GM21717 (cell line): ENCODE data around the gene GAS1.

Source experiments
- ATAC-seq: cut with Tn5 transposase; IDR thresholded peaks from one replicate; pipeline ENCODE4 v1.9.1; 2021; ENCODE audit warnings: mild to moderate bottlenecking, moderate library complexity; ENCODE audit not compliant: unreplicated experiment

The GAS1 gene

DNA sequence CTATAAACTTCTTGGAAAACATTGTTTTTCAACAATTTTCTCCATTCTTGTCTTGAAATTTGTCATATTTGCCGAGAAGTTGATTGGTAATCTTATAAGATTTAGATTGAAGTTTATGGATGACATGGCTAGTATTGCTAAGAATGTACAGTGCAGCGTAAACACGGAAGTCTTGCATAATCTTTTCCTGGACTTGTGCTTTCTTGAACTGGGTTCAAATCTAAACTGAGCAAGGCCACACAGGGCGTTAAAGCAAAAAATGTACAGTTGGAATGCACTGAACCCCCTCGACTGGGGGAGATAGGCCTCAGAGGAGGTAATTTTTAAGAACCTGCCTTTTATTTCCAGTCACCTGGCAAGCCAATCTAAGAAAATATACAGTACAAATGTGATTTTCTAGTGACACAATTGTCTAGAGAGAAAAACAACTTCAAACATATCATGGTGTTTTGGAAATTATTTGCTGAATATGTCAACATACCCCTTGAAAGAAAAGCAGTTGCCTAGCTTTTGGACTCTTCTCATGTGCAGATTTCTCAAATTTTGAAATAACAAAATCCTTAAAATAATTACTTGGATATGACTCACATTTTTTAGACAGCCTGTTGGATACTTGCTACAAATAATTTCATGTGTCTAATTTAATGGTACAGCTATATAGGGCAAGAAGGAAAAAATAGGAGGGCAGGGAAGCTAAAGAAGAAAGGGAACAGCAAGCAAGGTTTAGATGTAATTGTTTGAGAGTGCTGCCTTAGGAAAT lies 18.5 kb upstream of the GAS1 start:
- ATAC-seq, result no peak

DNA sequence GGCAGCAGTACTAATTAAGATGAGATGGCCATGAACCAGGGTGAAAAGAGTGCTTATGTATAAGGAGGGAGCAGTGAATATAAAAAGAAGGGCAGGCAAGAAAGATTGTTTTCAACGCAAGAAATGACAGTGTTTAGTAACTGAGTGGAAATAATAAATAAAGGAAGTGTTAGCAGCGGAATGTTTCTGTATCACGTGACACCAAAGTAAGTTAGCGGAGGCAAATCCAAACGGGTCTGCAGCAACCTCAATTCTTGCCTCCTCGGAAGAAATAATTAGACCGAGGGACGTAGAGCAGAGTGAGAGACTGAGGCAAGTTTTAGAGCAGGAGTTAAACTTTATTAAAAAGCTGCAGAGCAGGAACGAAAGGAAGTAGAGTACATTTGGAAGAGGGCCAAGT lies 15.4 kb upstream of the GAS1 start:
- no peak for ATAC-seq

DNA sequence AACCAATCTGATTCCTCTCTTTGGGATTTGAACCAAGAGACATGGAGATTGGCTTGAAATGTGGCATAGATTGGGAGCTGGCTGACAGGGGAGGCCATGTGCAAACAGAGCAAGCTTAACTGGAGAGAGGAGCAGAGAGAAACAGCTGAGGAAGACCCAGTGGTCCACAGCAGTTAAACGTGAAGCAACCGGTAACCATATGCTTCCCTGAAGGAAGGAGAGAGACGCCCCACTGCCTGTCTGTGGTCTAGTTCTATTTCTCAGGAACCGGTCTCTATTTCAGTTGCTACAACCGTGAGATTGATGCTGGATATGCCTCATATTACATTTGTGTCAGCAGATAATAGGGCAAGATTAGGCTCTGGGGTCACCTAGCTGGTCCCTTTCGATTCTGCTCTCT lies 13.6 kb upstream of the GAS1 start:
- no peak for ATAC-seq

DNA sequence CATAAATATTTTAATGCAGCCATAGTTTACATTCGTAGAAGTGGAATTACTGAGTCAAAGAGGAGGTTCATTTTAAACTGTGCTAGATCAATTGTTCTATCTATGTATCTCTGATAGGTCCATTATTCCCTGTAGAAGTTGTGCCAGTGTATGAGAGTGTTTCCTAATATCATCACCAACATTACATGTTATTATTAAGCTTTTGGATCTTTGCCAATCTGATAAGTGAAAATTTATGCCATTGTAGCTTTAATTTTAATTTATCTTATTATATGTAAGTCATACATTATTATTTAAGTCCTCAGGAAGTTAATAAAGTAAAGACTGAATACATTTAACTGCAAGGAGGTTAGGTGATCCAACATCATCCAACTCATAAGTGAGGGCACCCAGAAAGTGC lies 10.9 kb upstream of the GAS1 start:
- no peak for ATAC-seq

DNA sequence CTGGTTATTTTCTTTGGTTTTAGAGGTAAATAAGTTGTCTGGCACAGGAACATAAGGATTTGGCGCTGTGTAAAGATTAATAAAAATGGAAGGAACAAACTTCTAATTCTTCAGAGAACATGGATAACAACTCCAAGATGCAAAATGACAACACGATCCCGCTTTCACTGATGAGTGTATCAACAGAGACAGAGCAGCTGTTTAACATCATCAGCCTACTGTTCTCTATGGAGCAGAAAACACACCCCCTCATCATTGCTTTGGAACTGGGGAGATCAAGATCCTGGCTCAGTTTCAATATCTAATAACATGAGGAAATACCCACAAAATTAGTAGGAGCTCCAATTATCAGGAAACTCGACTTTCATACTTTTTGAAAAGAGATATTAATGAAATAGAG lies 8.3 kb upstream of the GAS1 start:
- ATAC-seq, result no peak

DNA sequence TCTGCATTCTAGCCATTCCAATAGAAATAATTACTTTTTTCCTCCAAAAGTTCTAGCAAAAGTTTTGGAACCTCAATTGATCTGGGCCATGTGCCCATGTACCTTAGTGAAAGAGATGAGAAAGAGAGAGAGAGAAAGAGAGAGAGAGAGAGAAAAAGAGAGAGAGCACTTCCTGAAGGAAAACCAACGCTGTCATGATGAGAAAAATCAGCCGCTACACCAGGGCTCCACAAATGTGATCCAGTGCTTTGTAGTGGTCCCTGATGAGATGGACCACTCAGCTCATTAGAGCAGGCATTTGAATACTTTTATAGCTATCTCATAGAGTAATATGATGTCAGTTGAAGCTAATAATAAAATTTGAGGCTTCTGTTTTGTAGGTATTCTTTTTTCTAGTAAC lies 7.7 kb upstream of the GAS1 start:
- ATAC-seq, result no peak

DNA sequence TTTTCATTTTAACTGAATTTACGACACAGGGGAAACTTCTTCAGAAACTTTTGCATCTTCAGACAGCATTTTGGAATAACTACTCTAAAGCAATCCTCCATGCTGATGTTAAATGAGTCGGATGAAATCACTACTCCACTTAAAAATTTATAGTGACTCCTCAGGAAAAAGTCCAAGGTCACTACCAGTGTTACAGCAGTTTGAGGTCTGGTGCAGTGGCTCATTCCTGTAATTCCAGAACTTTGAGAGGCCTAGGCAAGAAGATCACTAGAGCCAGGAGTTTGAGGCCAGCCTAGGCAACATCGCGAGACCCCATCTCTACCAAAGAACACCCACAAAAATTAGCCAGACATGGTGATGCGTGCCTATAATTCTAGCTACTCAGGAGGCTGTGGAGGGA lies 5.9 kb upstream of the GAS1 start:
- no peak for ATAC-seq

DNA sequence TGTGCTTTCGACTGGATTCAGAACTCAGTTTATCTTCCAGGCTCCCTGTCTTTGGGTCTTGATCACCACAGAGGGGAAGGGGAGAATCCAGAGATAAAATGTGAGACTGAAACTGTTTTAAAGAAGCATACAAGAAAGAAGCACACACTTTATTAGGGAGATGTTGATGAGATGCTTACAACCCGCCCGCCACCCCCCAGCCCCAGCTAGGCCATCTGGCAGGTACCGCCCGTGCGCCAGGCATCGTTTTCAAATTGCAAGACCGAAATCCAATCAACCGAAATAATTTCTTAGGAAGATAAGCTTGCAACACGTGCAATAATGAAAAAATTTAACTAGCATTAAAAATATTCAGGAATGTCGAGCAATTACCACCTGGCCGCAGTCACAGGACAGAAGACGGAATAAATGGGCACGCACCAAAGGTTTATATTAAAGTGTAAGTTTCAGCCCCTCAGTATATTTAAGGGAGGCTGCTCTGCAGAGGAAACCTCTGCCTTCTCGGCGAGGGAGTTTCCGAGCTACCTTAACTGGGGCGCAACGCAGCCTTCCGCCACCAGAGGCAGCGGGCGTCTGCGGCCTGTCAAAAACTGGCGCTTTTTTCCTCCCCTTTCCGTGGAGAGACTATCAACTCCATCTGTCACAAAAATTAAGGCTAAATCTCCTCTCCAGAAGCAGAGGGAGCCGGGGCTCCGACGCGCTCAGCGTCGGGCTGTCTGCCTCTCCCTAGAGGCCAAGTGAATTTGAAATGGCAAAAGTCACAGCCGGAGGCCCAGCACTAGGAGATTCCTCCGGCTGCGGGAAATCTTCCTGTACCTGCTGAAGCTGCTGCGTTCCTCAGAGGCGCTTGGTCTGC lies 996 bp upstream of the GAS1 start:
- peak; percentile 80 for ATAC-seq

DNA sequence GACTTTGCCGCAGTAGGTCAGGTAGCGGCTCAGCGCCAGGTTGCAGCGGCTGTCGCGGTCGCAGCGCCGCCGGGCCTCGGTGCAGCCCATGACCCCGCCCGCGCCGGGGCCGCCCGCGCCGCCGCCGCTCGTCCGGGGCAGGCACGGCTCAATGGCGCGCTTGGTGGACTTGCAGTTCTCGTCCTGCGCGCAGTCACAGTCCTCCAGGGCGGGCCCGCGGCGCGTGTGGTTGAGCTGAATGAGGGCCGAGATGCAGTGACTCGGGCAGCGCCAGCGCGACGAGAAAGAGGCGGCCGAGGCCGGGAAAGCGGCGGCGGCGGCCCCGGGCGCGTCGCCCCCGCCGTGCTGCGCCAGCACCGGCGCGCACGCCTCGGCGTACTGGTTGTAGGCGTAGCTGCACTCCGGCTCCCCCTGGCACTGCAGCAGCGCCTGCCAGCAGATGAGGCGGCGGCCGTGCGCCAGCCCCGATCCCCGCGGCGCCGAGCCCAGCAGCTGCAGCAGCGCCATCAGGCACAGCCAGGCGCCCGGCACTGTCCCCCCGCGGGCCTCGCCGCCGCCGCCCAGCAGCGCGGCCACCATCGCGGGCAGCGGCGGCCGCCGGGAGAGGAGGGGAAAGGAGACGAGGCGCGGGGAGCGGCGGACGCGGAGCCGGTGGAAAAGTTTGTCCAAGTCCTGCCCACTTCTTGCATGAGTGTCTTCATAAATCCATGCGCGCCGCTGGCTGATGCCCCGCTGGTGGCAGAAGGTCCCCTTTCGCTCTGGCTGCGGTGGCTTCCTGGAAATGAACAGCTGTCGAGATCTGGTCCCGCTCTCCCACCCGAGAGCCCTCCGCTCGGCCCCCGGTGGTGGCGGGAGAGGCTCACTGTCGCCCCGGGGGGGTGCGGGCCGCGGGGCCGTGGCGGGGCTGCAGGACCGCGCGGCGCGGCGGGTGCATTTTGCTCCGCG lies 833 bp downstream of the GAS1 start:
- ATAC-seq, result peak; percentile 34

DNA sequence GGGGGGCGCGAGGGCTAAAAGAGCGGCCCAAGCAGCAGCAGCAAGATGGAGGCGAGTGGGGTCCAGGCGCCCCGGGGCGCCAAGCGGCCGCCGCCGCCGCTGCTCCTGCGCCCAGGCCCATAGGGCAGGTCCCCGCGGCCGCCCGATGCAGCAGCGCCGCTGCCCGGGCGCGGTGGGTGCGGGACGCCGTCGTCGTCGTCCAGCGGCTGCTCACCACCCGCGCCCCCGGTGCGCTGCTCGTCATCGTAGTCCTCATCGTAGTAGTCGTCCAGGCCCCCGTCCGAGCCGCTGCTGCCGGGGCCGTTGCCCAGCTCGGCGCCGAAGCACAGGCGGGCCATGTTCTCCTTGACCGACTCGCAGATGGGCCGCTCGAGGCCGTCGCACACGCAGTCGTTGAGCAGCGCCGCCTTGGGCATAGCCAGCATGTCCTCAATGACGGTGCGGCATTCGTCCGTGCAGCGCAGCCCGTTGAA lies 1.5 kb downstream of the GAS1 start:
- no peak for ATAC-seq

DNA sequence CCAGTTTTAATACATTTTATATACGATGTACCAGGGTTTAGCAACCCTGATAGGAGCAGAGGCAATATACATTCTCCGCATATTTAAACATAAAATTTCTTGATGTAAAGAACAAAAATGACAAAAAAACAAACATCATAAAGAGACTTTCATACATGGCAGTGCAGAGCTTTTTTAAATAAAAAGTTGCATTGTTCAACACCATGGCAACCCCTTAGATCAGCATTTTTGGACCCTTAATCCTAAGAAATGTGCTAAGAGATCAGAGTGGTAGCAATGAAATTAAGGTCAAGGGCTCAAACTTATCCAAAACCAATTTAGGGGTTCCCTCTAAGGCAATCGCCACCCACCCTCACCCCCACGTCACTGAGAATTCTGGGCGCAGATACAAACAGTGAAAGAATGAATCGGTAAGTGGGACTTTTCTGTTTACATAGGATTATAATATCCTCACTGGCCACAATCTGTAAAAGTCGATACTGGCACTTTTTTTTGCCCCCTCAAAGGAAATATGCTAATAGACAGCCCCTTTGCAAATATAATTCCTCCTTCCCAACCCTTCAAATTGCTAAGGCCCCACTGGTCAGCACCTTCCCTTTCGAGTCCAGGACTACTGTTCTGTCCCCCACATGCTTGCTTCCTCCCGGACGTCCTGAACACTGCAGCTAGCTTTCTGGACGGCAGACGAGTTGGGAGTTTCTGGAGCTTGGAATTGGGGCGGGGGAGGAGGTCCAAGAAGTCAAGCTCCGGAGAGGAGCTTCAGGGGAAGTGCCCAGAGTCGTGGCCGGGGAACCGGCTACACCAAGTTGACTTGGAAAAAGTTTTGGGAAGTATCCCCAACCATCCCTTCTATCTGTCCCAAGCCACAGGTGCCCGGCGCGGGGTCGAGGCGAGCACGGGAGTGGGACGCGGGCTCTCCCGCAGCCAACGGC lies 2.2 kb downstream of the GAS1 start:
- ATAC-seq, result no peak

DNA sequence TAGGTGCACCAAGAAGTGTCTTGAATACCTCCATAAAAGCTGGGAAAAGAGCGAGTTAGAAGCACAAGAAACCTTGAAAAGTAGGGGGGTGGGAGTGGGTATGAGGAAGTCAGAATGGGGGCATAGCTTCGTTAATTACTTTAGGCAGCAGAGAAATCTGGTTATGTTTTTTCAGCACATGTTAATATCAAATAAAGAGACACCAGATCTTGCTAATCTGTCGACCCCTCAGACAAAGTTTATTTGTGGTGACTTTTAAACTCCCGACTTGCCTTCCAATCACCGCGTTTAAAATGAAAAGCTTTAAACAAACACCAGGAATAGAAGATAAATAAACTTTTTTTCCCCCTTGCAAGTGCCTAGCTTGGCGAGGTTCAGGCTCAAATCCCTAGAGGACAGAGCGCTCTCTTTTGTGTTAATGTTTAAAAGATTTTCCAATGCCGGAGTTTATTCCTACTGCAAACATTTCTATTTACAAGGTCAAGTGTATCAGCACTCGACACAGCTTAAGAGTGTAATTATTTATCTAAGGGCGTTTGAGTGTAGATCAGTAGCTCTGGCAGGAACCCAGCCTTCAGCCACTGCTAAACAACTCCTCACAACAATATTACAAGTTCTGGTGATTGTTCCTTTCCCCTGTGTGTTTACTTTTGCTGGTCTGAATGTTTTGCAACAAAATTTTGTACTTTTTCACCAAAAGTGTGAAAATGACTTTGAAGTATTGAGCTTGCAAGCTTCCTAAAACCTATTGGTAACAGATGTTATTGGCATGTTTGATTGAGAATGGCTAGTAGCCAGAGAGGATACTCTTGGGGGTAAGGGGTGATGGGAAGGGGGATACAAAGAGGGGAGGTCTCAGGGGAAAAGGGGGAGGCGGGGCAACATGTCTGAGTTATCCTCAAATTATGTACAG lies 3.8 kb downstream of the GAS1 start:
- ATAC-seq, result no peak

DNA sequence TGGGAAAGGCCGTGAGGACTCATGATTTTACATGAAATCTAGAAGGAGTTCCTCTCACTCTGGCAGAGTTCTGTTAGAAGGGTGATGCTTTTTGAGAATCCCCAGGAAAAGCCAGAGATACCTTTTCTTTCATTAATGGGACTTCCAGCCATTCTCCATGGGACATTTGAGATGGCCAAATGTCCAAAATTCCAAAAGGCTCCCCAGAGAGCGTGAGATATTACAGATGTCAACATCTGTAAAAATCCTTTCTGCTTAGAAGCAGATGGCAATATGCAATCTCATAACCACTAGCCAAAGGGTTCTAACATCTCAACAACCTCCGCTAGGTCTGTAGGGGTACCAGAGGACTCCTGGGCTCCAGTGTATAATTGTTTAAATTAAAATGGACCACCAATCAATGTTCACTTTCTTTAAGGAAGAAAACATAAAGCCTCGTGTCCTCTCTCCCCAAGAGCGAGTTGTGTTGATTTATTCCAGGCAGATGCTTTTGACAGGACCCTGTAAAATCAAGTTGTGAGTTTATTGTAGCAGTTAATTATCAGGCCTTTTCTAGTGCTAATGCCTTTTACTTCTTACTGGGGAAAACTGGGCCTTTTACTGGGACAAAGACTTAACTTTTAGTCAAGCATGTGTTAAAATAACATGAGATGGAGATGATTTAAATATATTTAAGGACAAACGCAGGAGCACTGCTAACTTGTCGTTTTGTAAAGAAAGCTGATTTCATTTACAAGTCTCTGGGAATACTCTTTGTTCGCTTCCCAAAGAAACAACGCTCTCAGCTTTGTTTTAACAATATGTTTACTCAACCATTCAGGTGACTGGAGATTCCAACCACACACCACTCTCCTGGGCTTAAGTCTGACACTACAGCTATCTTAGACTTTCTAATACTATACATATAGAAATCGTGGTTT lies 4.8 kb downstream of the GAS1 start:
- ATAC-seq, result no peak

DNA sequence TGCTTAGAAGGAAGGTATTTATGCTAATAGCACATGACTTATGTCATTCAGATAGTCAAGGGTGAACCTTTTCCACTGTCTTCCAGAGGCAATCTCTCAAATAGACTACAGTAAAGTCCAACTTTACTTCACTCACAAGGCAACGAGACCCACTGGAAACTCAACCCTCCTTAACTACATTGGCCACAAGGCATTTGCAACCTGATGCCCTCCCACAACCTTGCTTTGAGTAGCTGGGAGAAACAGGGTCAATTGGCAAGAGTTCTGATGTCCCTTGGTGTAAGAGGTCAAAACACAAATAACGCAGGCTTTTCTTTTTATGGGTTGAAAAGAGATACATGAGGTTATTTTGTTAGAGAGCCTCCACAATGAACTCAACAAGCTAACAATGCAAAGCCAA lies 6.1 kb downstream of the GAS1 start:
- ATAC-seq, result no peak

DNA sequence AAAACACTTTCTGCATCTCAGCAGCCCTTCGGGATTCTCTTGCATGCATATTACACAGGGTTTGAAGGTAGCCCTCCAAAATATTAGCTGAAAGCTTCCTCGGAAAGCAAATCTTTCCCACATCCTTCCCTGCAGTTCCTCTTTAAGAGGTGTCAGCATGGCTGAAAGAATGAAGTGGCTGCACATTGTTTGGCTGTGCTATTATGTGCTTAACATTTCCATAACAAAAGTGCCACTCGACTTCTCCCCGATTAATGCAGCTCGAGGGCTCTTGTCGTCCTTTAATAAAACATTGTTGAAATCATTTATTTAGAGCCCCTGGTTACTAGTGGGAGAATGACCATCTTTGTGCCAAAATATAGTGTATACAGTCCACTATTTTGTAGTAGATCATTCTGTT lies 6.5 kb downstream of the GAS1 start:
- no peak for ATAC-seq

DNA sequence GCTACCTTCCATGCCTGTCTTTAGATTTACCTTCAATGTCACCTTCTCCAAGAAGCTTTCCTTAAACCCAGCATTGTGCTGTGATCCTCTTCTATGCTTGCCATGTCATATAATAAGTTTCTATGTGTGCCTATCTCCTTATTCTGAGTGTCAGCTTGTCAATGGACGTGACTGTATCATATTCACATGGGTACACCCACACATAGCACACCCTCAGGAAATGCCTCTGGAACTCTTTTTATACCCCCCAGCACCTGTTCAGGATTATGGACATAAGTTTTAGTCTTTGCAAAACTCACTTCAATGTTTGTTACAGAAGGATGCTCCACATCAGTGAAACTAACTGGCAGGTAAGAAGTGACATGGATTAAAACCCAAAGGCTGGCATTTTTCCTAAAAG lies 7.4 kb downstream of the GAS1 start:
- no peak for ATAC-seq

DNA sequence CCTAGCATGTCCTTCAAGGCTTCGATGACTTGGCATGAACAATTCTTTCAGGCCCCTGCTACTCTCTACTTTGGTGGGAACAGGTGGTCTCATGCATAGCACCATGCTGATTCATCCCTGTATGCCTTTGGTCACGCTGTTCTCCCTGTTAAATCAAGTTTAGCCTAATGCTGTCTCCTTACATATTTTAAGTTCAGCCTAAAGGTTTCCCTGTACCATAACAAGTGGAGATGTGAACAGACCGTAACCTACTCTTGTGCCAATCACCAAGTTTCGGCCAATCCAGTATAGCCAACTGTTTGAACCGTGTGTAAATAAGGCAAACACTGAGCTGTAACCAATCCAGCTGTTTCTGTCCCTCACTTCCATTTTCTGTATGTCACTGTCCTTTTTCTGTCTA lies 8.0 kb downstream of the GAS1 start:
- ATAC-seq, result no peak

DNA sequence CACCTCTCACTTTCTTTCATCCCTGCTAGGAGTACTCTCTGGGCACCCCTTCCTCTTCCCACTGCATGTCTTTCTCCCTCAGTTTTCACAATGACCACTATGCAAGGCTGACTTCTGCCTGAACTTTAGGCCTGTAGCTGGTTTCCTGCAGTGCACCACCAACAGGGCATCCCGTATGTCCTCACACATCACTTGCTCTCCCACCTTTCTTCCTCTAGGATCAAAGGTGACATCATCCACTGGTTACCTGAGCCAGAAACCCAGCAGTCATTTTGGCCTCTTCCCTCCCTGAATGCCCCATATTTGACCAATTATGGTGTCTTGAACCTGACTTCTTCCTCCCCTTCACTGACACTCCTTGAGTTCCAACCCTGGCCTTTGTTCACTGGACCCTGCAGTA lies 8.5 kb downstream of the GAS1 start:
- no peak for ATAC-seq
